Lung microvascular endothelial cell (primary cell): Measurements from ENCODE around the gene TOR4A. TPM values are rescaled to one million over a fixed set of nuclear protein-coding genes. Genes with fewer than 3 reads are reported as not detected.
A peak's percentile ranks its signal among the peaks of the same experiment; 100 is the strongest.

Experiments
- DNase-seq, 2 donors: peaks; one replicate each; pipeline versions ENCODE4 v3.0.0 to v3.0.0-alpha.2; 2010; ENCODE audit warnings: low read depth in 2 of 2
- total RNA-seq: library from RNA; depleted of rRNA; stranded (reverse); fragments of >200 nt; gene quantifications from 2 replicates; pipeline ENCODE4 v1.2.1, GENCODE V29; 2014

Gene TOR4A
- total RNA-seq, 1 donor from 2014 or later, result 21.8 TPM

GRCh38 chr9:137305060-137305797, 27.7 kb downstream of the TOR4A start:
- peak; percentile 80 to 95 for DNase-seq

DNA sequence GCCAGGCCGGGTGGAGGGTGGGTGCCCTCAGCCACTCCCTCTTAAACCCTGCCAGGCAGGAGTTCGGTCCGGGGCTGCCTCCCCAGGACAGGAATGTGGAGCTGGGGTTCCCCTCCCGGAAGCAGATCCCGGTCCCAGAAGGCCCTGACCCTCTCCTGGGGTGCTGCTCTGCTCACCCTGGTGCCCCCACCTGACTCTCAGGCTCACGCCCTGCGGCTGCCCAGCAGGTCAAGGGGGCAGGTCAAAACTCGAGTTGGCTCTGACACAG, 28.2 kb downstream of the TOR4A start:
- no peak for DNase-seq

DNA sequence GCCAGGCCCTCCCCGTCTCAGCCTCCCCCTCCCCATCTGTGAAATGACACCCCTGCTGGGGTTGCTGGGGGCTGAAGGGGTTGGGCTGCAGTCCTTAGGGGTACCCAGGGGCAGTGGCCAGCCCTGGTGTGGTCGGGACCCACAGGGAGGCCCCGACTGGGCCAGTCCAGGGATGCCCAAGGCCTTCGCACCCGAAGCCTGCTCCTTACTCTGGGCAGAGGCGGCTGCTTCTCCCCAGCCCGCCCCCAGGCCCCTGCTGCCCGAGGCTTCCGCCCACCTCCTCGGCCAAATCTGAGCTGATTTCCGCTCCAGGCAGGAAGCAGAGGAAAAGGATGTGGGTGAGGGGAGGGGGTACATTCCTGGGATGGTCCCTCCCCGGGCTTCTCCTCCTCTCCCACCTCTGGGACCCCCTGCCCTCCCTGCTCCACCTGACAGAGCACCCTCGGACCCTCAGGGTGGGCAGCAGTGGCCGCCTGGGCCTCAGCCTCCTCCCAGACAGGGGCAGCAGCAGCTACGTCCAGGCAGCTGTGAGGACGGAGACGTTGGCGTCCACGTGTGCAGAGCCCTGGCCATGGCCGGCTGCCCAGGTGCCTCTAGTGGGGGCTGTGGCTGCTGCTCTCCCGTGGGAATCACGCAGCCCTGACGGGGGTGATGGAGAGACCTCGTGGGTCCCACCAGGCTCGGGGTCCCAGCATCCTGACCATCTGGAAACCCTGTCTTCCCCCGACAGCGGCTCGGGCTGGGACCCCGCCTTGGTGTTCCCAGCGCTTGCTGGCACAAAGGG, 28.7 kb downstream of the TOR4A start:
- peak; percentile 41 to 74 for DNase-seq

- DNase-seq, result peak; percentile 68 to 81
These were observed 29.3 kb downstream of the TOR4A start for GRCh38 chr9:137306850-137307254.

GRCh38 chr9:137307255-137308056, 29.9 kb downstream of the TOR4A start:
- DNase-seq, result no peak

DNA sequence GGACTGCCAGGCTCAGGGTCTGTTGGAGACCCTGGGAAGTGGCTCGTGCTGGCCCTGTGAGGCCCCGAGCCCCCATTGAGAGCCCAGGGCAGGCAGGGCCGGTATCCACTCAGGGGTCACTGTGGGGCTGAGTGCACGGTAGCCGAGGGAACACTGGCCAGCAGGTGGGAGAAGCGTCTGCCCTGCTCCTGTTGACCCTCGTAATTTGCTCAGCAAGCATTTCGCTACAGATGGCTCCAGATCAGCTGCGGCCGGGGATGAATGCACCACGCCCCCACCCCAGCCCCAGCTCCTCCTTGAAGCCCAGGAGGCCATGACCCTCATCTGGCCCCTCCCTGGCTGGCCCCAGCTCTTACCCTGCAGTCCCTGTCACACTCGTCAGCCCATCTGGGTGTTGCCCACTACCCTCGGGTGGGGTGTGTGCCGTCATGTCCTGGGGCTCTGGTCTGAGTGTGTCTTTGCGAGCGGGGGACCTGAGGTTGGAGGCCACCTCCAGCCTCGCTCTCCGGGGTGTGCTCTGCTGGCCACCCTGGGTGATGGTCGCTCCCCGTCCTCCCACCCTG, 30.6 kb downstream of the TOR4A start:
- DNase-seq, result no peak

- DNase-seq, result no peak
These were observed 32.1 kb downstream of the TOR4A start for GRCh38 chr9:137309368-137310188.

DNA sequence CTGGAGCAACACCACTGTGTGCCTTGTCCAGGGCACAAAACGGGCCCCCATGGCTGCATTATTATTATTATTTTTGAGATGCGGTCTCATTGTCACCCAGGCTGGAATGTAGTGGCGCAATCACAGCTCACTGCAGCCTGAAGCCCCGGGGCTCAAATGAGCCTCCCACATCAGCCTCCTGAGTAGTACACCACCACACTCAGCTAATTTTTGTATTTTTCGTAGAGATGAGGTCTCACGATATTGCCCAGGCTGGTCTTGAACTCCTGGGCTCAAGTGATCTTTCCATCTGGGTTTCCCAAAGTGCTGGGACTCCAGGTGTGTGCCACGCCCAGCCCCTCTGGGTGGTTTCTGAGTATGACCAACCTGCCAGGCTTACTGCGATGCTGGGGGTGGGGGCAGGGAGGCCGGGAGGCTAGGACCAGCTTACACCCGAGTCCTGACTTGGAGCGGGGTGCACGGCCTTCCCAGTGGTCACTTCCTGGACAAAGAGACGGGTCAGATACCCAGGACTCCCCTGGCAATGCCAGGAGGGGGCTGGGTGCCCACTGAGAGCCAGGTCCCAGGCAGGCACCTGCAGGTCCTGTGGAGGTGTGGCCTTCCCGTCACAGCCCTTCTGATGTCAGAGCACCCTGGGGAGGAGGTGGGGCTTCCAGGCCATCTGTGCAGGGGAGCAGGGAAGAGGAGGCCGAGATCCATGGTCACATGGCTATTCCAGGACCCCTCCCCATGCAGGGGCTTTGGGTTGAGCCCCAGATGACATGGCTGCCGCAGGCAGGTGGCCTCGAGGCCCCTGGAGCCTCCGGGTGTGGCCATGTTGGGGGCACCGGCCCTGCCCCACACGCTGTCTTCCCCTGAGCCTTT, 32.9 kb downstream of the TOR4A start:
- no peak for DNase-seq

- DNase-seq, result peak; percentile 69 to 80
These were observed 33.9 kb downstream of the TOR4A start for GRCh38 chr9:137311171-137311985.

- no peak for DNase-seq
These were observed 34.7 kb downstream of the TOR4A start for GRCh38 chr9:137311986-137312851.

- DNase-seq, result no peak
These were observed 35.4 kb downstream of the TOR4A start for GRCh38 chr9:137312852-137313325.

DNA sequence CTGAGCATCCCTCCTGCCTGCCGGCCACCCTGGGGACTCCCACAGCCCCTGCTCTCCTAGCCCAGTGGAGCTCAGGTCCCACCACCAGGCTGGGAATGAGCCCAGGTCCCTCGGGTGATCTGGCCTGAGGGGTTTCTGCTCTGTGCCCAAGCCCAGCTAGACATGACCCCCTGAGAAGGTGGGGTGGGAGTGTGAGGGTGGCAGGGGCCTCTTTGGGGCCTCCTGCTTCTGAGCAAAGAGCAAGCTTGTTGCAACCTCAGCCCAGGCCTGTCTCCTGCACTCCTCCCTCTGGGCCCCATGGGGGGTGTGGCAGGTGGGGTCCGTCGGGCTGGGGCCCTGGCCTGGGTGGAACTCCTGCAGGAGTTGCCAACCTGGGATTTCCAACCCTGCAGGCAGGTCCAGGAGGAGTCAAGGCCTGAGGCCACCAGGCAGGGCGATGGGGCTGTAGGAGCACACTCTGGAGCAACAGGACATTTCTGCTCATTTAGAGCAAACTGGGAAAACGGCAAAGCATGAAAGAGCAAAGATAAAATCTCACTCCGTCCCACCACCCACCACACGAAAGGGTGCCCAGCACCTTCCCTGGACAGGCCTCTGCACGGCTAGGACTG, 35.9 kb downstream of the TOR4A start:
- peak in 1 of 2 donors; percentile 0 for DNase-seq

GRCh38 chr9:137313956-137314560, 36.5 kb downstream of the TOR4A start:
- DNase-seq, result peak in 1 of 2 donors; percentile 0

- DNase-seq, result peak in 1 of 2 donors; percentile 7
These were observed 37.3 kb downstream of the TOR4A start for GRCh38 chr9:137314561-137315560.

DNA sequence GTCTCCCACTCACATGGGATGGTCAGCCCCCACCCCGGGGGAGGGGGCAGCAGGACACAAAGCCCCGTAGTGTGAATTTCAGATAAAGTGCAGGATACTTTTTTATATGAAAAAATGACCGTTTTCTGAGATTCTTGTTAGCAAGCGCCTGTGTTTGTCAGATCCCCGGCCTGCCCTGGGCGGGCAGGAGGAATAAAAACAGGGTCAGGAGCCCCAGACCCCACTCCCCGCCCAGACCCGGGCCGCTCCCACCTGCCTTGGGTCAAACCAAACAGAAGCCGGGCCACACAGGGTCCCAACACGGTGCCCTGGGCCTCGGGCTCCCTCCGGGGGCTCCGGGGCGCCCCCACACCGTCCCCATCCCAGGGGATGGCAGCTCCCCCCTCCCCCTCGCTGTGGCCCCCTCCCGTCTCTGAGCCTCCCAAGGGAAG, 38.1 kb downstream of the TOR4A start:
- peak in 1 of 2 donors; percentile 9 for DNase-seq
